Esophagus muscularis mucosa (tissue), 4 donors: ENCODE results near the gene PTPN2. TPM values are rescaled to one million over a fixed set of nuclear protein-coding genes. Genes with fewer than 3 reads are reported as not detected.
A peak's percentile ranks its signal among the peaks of the same experiment; 100 is the strongest.

Experiments
- DNase-seq: peaks from one replicate; pipeline ENCODE4 v3.0.0-alpha.2; 2017; ENCODE audit errors: extremely low spot score
- H3K27ac ChIP-seq, 4 donors: fragments of 200-600 bp; sonication (generic); replicated peaks in 1 of 4; 1 replicate in 3 of 4; 2 replicates in 1 of 4; pipeline ENCODE4 v1.5.1; 2016 to 2019; ENCODE audit warnings: mild to moderate bottlenecking in 1 of 4
- H3K27me3 ChIP-seq, 4 donors: fragments of 200-600 bp; sonication (generic); one replicate each; pipeline versions ENCODE4 v1.5.1 to v1.6.0; 2016 to 2019
- H3K36me3 ChIP-seq, 4 donors: fragments of 200-600 bp; sonication (generic); one replicate each; pipeline ENCODE4 v1.5.1; 2016 to 2019
- H3K4me1 ChIP-seq, 4 donors: fragments of 200-600 bp; sonication (generic); one replicate each; pipeline ENCODE4 v1.5.1; 2016 to 2019
- H3K4me3 ChIP-seq, 4 donors: fragments of 200-600 bp; sonication (generic); 1 replicate in 2 of 4; 2 replicates in 2 of 4; pipeline ENCODE4 v1.5.1; 2016 to 2019; ENCODE audit warnings: mild to moderate bottlenecking in 4 of 4, moderate library complexity in 1 of 4
- H3K9me3 ChIP-seq, 4 donors: fragments of 200-600 bp; sonication (generic); 1 replicate in 3 of 4; 2 replicates in 1 of 4; pipeline ENCODE4 v1.5.1; 2016 to 2019
- EP300 ChIP-seq: sonication (generic); formaldehyde crosslinking; IDR thresholded peaks from one replicate; pipeline ENCODE4 v1.6.1; 2017; ENCODE audit warnings: antibody characterized with exemption
- POLR2A ChIP-seq: fragments of 450-650 bp; IDR thresholded peaks from one replicate; pipeline ENCODE4 v1.6.1; 2017; ENCODE audit warnings: antibody characterized with exemption, moderate library complexity, mild to moderate bottlenecking, low read depth
- POLR2AphosphoS5 ChIP-seq, 2 donors: sonication (generic); formaldehyde crosslinking; IDR thresholded peaks; one replicate each; pipeline ENCODE4 v1.6.1; 2017; ENCODE audit warnings: antibody characterized with exemption in 2 of 2
- WGBS: methylation state at CpG from one replicate; pipeline ENCODE4 v1.1.5; 2018; 5-methylcytosine and 5-hydroxymethylcytosine counted together
- intact Hi-C: fragments of 100-400 bp; cut with DNase I; formaldehyde crosslinking; loops from one replicate; pipeline ENCODE4 v1.15.1; 2023
- total RNA-seq, 4 donors: library from RNA; depleted of rRNA; stranded (reverse); fragments of >200 nt; gene quantifications; one replicate each; pipeline versions ENCODE4 v1.1.0 to v1.2.1, GENCODE V29; 2016
- TF ChIP-seq, protein P1 (sequence below), 3 experiments: fragments of 200-600 bp in 2 of 3; fragments of 450-650 bp in 1 of 3; sonication (generic) in 2 of 3; IDR thresholded peaks; one replicate each; pipeline ENCODE4 v1.5.1; 2017 to 2019; ENCODE audit warnings: antibody characterized with exemption in 3 of 3, mild to moderate bottlenecking in 2 of 3, moderate library complexity in 1 of 3

PTPN2 gene
- total RNA-seq, 4 donors from 2014 or later: 14.3 to 27.5 (median 18.0) TPM

DNA sequence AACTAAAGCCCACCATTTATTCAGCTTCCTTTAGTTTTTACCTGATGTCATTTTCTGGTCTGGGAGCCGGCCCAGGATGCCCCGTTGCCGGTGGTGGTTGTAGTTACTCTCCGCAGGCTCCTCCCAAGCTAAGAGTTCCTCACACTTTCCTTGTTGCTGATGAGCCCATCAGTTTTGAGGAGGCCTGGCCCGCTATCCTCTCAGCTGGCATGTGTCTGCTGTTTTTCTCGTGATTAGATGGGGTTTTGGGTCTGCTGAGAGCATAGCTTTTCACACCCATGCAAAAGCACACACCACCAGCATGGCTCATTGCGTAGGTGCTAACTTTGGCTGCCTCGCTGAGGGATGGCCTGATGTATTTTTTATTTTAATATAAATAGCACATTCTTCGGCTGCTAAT, 109.1 kb downstream of the PTPN2 start:
- Histone ChIP-seq H3K9me3 (no peaks in the 10 kb centered on the region), H3K27ac (no peak overlapping the region), H3K4me3 (no peak overlapping the region), H3K36me3 (no peaks in the 10 kb centered on the region), H3K4me1 (no peaks in the 10 kb centered on the region), H3K27me3 (no peaks in the 10 kb centered on the region)
- 91% methylated on average over 9 of the region's 9 CpGs for WGBS
- DNase-seq: peak; percentile 55
- intact Hi-C loops: no loop called here
- TF ChIP-seq, protein P1, sequence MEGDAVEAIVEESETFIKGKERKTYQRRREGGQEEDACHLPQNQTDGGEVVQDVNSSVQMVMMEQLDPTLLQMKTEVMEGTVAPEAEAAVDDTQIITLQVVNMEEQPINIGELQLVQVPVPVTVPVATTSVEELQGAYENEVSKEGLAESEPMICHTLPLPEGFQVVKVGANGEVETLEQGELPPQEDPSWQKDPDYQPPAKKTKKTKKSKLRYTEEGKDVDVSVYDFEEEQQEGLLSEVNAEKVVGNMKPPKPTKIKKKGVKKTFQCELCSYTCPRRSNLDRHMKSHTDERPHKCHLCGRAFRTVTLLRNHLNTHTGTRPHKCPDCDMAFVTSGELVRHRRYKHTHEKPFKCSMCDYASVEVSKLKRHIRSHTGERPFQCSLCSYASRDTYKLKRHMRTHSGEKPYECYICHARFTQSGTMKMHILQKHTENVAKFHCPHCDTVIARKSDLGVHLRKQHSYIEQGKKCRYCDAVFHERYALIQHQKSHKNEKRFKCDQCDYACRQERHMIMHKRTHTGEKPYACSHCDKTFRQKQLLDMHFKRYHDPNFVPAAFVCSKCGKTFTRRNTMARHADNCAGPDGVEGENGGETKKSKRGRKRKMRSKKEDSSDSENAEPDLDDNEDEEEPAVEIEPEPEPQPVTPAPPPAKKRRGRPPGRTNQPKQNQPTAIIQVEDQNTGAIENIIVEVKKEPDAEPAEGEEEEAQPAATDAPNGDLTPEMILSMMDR (IDR thresholded peaks at IDR 0.05): no peak
- TF ChIP-seq POLR2AphosphoS5 (IDR thresholded peaks at IDR 0.05) (no peak), EP300 (no peak), POLR2A (no peak)

DNA sequence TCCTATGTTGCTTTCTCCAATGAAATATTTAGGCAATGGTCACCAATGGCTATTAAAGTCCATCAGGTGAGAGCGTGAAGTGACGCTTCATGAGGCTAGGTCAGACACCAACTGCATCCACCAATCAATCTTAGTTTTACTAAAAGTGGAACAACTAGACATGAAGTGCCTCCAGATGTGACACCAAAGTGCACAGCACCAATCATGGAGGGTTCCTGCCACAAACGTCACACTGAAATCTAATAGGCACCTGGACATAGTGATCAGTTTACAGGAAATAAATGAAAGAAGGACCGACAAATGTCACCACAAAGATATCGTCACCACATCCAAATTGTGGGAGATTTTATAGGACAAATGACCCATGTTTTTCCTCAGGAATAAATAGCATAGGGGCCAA, 110.7 kb downstream of the PTPN2 start:
- Histone ChIP-seq H3K4me1 (no peaks in the 10 kb centered on the region), H3K36me3 (no peaks in the 10 kb centered on the region), H3K9me3 (no peaks in the 10 kb centered on the region), H3K4me3 (no peak overlapping the region), H3K27ac (no peak overlapping the region), H3K27me3 (no peaks in the 10 kb centered on the region)
- 84% methylated on average over 5 of the region's 5 CpGs for WGBS
- intact Hi-C loops: no loop called here
- TF ChIP-seq EP300 (no peak), POLR2AphosphoS5 (IDR thresholded peaks at IDR 0.05) (no peak), POLR2A (no peak)
- TF ChIP-seq, protein P1 (IDR thresholded peaks at IDR 0.05): no peak
- DNase-seq: no peak

DNA sequence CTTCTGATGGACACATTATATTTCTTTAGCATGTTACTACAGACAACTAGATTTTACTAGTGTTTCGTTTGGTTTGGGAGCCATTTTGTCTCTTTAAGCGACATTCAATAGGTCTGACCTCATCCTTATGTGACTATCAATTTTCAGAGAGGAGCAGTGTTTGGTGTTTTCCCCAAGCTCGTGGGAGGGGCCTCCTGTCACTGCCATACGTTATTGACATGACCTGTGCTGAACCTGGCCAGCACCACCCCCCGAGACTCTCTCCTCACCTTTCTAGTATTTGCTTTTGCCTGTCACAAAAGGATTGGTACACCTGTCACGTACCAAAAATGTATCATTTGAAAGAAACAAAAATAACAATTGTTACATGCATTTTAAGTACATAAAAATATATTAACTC, 111.9 kb downstream of the PTPN2 start:
- DNase-seq: no peak
- no peaks in the 10 kb centered on the region for H3K4me1 ChIP-seq
- 80% methylated on average over 6 of the region's 6 CpGs for WGBS
- no peak overlapping the region for H3K27ac ChIP-seq
- H3K27me3 ChIP-seq: peaks cover 0 to 3% (median 0%) of the 10 kb centered on the region in 4 donors
- TF ChIP-seq, protein P1 (IDR thresholded peaks at IDR 0.05): no peak
- TF ChIP-seq POLR2A (no peak), POLR2AphosphoS5 (IDR thresholded peaks at IDR 0.05) (no peak), EP300 (no peak)
- H3K4me3 ChIP-seq: no peak overlapping the region
- no peaks in the 10 kb centered on the region for H3K36me3 ChIP-seq
- H3K9me3 ChIP-seq: no peaks in the 10 kb centered on the region
- intact Hi-C loops: no loop called here

DNA sequence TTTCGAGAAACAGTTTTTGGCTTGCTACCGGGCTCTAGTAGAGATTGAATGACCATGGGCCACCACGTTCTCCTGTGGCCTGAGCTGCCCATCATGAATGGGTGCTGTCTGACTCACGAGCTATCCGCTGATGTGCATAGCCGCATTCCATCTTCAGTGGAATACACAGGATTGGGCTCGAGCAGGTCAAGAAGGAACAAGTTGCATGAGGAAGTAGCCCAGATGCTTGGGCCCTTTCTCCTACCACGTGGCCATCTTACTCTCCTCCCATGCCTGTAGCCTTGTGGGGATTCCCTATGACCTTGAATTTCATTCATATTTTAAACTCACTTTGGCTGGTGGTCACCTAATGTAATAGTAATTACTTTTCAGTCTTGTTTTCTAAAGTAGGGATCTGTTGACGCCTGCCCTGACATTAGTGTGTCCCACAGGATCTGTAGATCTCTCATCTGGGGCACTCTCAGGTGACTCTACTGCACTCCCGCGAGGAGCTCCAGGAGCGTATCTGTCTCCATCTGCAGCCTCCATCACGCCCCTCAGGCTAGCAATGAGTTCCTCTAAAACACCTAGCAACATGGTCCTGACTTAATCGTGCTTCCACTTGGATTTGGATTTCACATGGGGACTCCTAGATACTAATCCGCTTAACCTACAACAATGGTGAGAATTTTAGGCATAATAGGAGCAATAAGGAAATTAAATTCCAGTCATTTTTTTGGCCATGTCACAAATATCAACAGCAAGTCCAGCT, 113.4 kb downstream of the PTPN2 start:
- intact Hi-C loops: no loop called here
- no peaks in the 10 kb centered on the region for H3K9me3 ChIP-seq

More for the DNA sequence above, 113.4 kb downstream of the PTPN2 start:
- Histone ChIP-seq H3K4me3 (no peak overlapping the region), H3K36me3 (no peaks in the 10 kb centered on the region), H3K27ac (no peak overlapping the region), H3K4me1 (no peaks in the 10 kb centered on the region), H3K27me3 (peaks cover 0 to 3% (median 0%) of the 10 kb centered on the region in 4 donors)
- no peak for DNase-seq
- TF ChIP-seq POLR2A (no peak), EP300 (no peak)
- TF ChIP-seq, protein P1 (IDR thresholded peaks at IDR 0.05): no peak
- 89% methylated on average over 15 of the region's 15 CpGs for WGBS
